Measurements from ENCODE around the gene HNF4A. TPM values are rescaled to one million over a fixed set of nuclear protein-coding genes. Genes with fewer than 3 reads are reported as not detected.

HNF4A gene
- total RNA-seq, 4 donors from 2014 or later, result 0.63 TPM; not detected in 3

DNA sequence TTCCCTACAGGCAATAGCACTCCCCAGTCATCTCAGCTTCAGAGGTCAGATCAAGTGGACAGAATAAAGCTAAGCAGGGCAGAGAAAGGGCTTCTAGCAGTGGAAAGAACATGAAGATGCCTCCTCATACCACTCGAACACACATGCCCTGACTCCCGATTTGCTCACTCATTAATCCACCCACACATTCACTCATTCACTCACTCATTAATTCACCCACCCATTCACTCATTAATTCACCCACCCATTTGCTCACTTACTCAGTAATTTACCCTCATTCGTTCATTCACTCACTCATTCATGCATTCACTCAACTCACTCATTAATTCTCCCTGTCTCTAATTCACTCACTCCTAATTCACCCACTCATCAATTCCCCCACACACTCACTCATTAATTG lies 43.9 kb downstream of the HNF4A start:
- DNase-seq (ENCODE audit: extremely low spot score), result no peak
- 80% methylated on average over 3 of the region's 3 CpGs for WGBS
- Histone ChIP-seq H3K9me3 (no peaks in the 10 kb centered on the region), H3K27me3 (peaks cover 0 to 48% (median 0%) of the 10 kb centered on the region in 4 donors), H3K4me3 (no peak overlapping the region), H3K27ac (replicated peaks in 1 of 4) (no peak overlapping the region), H3K36me3 (no peaks in the 10 kb centered on the region), H3K4me1 (no peaks in the 10 kb centered on the region)
- intact Hi-C loops (cut with DNase I), result no loop called here
- TF ChIP-seq POLR2AphosphoS5 (IDR thresholded peaks at IDR 0.05) (no peak), EP300 (IDR thresholded peaks at IDR 0.05) (no peak), POLR2A (IDR thresholded peaks at IDR 0.05; ENCODE audit: low read depth) (no peak)
- TF ChIP-seq, protein P1, sequence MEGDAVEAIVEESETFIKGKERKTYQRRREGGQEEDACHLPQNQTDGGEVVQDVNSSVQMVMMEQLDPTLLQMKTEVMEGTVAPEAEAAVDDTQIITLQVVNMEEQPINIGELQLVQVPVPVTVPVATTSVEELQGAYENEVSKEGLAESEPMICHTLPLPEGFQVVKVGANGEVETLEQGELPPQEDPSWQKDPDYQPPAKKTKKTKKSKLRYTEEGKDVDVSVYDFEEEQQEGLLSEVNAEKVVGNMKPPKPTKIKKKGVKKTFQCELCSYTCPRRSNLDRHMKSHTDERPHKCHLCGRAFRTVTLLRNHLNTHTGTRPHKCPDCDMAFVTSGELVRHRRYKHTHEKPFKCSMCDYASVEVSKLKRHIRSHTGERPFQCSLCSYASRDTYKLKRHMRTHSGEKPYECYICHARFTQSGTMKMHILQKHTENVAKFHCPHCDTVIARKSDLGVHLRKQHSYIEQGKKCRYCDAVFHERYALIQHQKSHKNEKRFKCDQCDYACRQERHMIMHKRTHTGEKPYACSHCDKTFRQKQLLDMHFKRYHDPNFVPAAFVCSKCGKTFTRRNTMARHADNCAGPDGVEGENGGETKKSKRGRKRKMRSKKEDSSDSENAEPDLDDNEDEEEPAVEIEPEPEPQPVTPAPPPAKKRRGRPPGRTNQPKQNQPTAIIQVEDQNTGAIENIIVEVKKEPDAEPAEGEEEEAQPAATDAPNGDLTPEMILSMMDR (IDR thresholded peaks at IDR 0.05), result no peak

DNA sequence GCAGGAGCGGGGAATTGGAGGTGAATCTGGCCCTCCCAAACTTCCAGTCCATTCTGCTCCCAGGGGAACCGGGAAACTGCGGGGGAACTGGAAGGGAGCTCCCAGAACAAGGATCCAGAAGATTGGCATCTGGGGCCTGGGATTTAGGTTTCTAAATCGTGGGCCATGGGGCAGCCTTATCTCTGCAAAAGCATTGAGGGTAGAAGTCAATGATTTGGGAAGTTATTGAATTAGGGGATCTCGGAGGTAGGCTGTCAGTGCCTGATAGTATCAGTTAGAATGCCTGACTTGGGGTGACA lies 45.1 kb downstream of the HNF4A start:
- Histone ChIP-seq H3K36me3 (no peaks in the 10 kb centered on the region), H3K9me3 (no peaks in the 10 kb centered on the region), H3K27me3 (peaks cover 0 to 40% (median 0%) of the 10 kb centered on the region in 4 donors), H3K4me1 (no peaks in the 10 kb centered on the region), H3K27ac (replicated peaks in 1 of 4) (no peak overlapping the region), H3K4me3 (no peak overlapping the region)
- WGBS, result 89% methylated on average over 5 of the region's 5 CpGs
- intact Hi-C loops (cut with DNase I), result no loop called here
- DNase-seq (ENCODE audit: extremely low spot score), result no peak
- TF ChIP-seq, protein P1 (IDR thresholded peaks at IDR 0.05), result no peak
- TF ChIP-seq EP300 (IDR thresholded peaks at IDR 0.05) (no peak), POLR2A (IDR thresholded peaks at IDR 0.05; ENCODE audit: low read depth) (no peak)

DNA sequence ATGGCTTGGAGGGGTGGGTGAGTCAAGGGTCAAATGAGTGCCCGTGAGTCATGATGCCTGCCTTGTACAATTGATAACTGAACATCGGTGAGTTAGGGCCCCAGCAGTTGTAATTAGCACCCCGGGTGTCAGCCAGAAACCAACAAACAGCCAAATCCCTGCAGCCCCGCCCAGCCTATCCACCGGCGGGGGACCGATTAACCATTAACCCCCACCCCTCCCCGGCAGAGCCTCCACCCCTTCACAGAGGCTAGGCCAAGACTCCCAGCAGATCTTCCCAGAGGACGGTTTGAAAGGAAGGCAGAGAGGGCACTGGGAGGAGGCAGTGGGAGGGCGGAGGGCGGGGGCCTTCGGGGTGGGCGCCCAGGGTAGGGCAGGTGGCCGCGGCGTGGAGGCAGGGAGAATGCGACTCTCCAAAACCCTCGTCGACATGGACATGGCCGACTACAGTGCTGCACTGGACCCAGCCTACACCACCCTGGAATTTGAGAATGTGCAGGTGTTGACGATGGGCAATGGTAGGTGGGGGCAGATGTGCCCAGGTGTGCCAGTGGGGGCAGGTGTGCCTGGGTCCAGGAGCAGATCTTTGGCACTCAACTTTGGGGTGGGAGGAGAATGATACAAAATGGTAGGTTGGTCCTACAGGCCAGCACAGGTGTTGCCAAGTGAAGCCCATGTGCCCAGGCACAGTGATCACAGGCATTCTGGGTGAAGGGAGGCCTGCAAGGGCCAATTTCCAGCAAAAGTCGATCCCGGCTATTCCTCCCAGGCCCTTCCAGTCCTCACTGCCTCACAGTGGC lies 45.7 kb downstream of the HNF4A start:
- H3K9me3 ChIP-seq, result no peaks in the 10 kb centered on the region
- H3K27ac ChIP-seq (replicated peaks in 1 of 4), result no peak overlapping the region
- WGBS, result 86% methylated on average over 17 of the region's 23 CpGs
- H3K4me1 ChIP-seq, result no peaks in the 10 kb centered on the region
- H3K27me3 ChIP-seq, result peaks cover 0 to 35% (median 0%) of the 10 kb centered on the region in 4 donors
- no peaks in the 10 kb centered on the region for H3K36me3 ChIP-seq
- intact Hi-C loops (cut with DNase I), result no loop called here
- H3K4me3 ChIP-seq, result no peak overlapping the region
- DNase-seq (ENCODE audit: extremely low spot score), result no peak
- no peak for TF ChIP-seq POLR2A (IDR thresholded peaks at IDR 0.05; ENCODE audit: low read depth)
- TF ChIP-seq EP300 (IDR thresholded peaks at IDR 0.05), result no peak
- TF ChIP-seq, protein P1 (IDR thresholded peaks at IDR 0.05), result no peak
- no peak for TF ChIP-seq POLR2AphosphoS5 (IDR thresholded peaks at IDR 0.05)

DNA sequence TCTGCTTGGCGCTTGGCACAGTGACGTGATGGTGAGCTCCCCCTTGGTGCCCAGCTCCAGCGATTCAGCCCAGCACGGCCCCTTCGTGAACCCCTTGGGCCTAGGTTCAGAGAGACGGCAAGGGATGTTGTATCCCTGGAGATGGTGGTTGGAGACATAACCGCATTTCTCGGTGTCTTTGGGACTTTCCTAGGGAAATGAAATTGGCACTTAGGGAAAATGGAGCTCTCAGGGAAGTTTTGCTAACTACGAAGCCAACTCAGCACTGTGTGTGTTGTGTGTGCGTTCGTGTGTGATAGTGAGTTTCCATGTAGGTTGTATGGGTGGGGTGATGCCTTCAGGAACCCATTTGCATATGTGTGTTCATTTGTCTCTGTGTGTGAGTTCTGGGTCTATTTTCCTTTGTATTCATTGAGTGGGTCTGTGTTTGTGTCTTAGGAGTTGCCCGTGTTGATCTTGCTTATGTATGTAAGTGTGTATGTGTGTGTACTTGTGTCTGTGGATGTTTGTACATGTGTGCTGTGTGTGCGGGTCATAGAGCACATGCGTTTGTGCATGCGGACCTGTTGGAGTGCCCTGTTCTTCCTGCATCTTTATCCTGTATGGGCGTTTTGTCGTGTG lies 46.4 kb downstream of the HNF4A start:
- no peaks in the 10 kb centered on the region for H3K36me3 ChIP-seq
- TF ChIP-seq POLR2A (IDR thresholded peaks at IDR 0.05; ENCODE audit: low read depth) (no peak), POLR2AphosphoS5 (IDR thresholded peaks at IDR 0.05) (no peak), EP300 (IDR thresholded peaks at IDR 0.05) (no peak)
- TF ChIP-seq, protein P1 (IDR thresholded peaks at IDR 0.05), result no peak
- DNase-seq (ENCODE audit: extremely low spot score), result no peak
- no peak overlapping the region for H3K27ac ChIP-seq (replicated peaks in 1 of 4)
- H3K4me3 ChIP-seq, result no peak overlapping the region
- 80% methylated on average over 13 of the region's 17 CpGs for WGBS
- no peaks in the 10 kb centered on the region for H3K4me1 ChIP-seq
- intact Hi-C loops (cut with DNase I), result no loop called here
- H3K9me3 ChIP-seq, result no peaks in the 10 kb centered on the region
- H3K27me3 ChIP-seq, result peaks cover 0 to 28% (median 0%) of the 10 kb centered on the region in 4 donors

Data from esophagus muscularis mucosa (tissue), 4 donors.